ENCODE data around the gene CELA3B.
"Not testable (repeated sequence)": the region's sequence is repeated elsewhere in the genome, so short reads cannot be mapped to it uniquely, and the experiment has no call there.

CELA3B gene, protein sequence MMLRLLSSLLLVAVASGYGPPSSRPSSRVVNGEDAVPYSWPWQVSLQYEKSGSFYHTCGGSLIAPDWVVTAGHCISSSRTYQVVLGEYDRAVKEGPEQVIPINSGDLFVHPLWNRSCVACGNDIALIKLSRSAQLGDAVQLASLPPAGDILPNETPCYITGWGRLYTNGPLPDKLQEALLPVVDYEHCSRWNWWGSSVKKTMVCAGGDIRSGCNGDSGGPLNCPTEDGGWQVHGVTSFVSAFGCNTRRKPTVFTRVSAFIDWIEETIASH

DNA sequence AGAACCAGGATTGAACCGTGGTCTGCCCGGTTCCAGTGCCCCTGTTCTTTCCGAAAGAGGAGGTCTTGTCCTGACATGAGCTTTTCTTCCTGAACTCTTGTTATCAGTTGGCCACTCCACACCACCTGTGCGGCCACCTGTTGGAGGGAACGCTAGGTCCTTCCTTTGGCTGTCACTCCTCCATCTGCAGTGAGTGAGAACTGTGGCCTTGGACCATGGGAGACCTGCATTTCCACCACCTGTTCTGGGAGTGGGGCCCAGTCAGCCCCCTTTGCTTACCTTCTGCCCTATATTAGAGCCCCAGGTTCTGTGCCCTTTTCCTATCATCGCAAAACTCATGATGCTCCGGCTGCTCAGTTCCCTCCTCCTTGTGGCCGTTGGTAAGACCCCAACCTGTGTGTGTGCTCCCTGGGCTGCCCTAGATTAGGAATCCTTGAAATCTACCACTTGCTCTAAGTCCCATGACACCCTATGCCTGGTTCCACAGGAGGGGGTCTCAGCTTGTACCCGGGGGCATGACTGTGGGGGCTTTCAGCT, at the start of gene CELA3B:
Gene CELA3B (plus strand): TSS at position 320 of the 537 bp plus-strand sequence. CDS start 18 bp downstream, at position 338.
- DNase-seq; H3K27me3 ChIP-seq (ENCODE audit: insufficient read depth, low read depth, severe bottlenecking); H3K27ac ChIP-seq; H3K36me3 ChIP-seq; H3K4me3 ChIP-seq (ENCODE audit: low read depth, low read length); H3K9me3 ChIP-seq (ENCODE audit: severe bottlenecking): not testable (repeated sequence)

DNA sequence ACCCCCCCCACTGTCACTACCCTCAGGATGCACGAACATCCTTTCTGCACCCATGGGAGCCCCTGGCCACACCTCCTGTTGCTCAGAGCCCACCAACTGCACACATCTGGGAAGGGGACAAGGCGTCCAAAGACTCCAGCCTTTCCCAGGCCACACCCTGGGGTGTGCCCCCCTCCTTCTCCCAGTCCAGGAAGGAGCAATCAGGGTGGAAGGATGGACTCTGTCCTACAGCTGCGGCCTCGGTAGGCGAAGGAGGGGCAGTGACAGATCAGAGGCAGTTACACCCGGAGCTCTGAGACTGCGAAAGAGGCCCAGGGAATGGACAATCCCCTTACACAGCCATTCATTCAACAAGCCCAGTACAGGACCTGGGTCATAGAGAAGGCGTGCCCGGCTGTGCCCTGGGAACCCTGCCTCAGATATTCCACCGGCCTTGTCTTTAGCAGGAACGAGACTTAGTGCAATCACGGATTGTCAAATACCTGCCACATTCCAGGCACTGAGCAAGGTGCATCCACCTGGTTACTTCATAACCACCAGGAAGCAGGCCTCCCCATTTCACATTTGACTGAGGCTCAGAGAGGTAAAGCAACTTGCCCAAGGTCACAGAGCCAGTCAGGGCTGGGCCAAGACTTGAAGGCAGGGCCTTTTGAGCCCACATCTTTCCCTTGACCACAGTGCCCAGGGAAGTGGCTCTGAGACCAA, 49.1 kb upstream of the CELA3B start:
- no peaks in the 10 kb centered on the region for H3K27me3 ChIP-seq (ENCODE audit: insufficient read depth, low read depth, severe bottlenecking)
- no peak overlapping the region for H3K4me3 ChIP-seq (ENCODE audit: low read depth, low read length)
- TF ChIP-seq, protein P1, sequence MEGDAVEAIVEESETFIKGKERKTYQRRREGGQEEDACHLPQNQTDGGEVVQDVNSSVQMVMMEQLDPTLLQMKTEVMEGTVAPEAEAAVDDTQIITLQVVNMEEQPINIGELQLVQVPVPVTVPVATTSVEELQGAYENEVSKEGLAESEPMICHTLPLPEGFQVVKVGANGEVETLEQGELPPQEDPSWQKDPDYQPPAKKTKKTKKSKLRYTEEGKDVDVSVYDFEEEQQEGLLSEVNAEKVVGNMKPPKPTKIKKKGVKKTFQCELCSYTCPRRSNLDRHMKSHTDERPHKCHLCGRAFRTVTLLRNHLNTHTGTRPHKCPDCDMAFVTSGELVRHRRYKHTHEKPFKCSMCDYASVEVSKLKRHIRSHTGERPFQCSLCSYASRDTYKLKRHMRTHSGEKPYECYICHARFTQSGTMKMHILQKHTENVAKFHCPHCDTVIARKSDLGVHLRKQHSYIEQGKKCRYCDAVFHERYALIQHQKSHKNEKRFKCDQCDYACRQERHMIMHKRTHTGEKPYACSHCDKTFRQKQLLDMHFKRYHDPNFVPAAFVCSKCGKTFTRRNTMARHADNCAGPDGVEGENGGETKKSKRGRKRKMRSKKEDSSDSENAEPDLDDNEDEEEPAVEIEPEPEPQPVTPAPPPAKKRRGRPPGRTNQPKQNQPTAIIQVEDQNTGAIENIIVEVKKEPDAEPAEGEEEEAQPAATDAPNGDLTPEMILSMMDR (IDR thresholded peaks at IDR 0.05; ENCODE audit: low read depth, low read length), result no peak
- H3K9me3 ChIP-seq (ENCODE audit: severe bottlenecking), result no peaks in the 10 kb centered on the region
- no peak for DNase-seq
- H3K27ac ChIP-seq, result no peak overlapping the region
- H3K36me3 ChIP-seq, result no peaks in the 10 kb centered on the region; the same call in 1 of the 2 replicates

DNA sequence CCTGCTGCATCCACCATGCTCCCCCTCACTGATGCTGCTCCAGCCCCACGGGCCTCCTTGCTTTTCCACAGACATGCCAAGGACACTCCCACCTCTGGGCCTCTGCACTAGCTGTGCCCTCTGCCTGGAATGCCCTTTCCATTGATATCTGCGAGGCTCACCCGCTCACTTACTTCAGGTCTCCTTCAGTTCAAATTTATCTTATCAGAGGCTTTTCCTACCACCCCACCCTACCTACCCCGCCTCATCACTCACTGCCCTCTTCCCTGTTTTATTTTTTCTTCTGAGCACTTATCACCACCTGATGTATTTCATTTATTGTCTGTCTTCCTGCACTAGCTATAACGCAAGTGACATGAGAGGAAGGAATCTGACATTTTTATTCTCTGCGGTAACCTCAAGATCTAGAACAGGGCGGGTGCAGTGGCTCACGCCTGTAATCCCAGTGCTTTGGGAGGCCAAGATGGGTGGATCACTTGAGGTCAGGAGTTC, 46.7 kb upstream of the CELA3B start:
- no peak for DNase-seq
- no peak overlapping the region for H3K4me3 ChIP-seq (ENCODE audit: low read depth, low read length)
- TF ChIP-seq, protein P1 (IDR thresholded peaks at IDR 0.05; ENCODE audit: low read depth, low read length), result no peak
- no peak overlapping the region for H3K27ac ChIP-seq
- no peaks in the 10 kb centered on the region; the same call in 1 of the 2 replicates for H3K36me3 ChIP-seq
- H3K9me3 ChIP-seq (ENCODE audit: severe bottlenecking), result no peaks in the 10 kb centered on the region
- no peaks in the 10 kb centered on the region for H3K27me3 ChIP-seq (ENCODE audit: insufficient read depth, low read depth, severe bottlenecking)

DNA sequence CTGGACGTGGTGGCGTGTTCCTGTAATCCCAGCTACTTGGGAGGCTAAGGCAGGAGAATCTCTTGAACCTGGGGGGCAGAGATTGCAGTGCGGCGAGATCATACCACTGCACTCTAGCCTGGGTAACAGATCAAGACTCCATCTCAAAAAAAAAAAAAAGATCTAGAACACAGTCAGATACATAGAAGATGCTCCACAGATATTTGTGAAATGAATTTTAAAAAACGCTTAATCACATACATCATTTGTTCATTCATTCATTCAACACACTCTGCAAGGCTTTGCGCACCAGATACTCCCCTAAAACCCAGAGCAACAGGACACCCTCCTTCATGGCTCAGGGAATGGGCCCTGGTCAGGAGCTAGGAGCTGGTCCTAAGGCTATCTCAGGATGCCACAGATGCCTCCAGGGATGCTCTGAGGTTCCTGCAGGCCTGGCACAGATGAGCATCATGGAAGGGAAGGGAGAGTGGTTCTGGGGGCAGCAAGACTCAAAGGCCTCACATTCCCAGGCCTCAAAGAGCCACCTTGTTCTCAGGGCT, 46.1 kb upstream of the CELA3B start:
- no peak overlapping the region for H3K4me3 ChIP-seq (ENCODE audit: low read depth, low read length)
- TF ChIP-seq, protein P1 (IDR thresholded peaks at IDR 0.05; ENCODE audit: low read depth, low read length), result no peak
- H3K9me3 ChIP-seq (ENCODE audit: severe bottlenecking), result no peaks in the 10 kb centered on the region
- H3K27ac ChIP-seq, result no peak overlapping the region
- H3K27me3 ChIP-seq (ENCODE audit: insufficient read depth, low read depth, severe bottlenecking), result no peaks in the 10 kb centered on the region
- H3K36me3 ChIP-seq, result no peaks in the 10 kb centered on the region; the same call in 1 of the 2 replicates
- no peak for DNase-seq

DNA sequence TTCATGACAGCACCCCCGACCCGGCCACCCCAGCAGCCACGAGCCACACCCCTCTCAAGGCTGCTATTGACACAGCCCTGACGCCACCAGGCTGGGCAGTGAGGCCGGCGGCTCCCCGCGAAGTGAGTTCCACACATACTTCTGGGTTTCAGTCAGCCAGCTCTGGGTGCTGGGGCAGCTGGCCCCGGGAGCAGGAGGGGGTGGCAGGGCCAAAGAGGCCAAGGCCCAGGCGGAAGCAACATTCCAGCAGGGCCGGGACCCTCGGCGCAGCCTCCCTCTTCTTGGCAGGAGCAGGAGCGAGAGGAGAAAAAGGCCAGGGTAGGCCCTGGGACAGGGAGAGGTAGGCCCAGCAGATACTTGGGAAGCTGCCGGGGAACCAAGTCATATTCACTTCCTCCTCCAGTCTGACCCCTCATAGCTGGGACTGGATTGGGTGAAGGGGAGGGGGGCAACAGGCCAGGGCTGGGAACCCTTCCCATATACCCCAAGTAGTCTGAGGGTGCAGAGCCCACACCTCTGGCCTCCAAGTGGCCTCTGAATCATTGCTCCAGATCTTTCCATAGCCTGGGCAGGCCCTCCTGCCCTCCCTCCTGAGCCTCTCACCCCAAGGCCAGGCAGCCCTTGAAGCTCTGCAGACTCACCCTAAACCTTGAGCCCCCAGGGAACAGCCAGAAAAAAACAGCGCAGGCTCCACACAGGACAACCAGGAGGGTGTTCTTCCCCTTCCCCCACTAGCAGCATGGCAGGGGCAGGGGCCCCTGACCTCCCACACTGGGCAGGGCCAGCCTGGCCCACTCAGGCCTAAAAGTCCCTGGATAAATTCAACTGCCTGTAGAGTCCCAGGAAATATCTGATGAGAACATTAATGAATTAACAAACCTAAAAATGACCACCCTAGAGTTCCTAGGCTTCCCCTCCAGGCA, 45.4 kb upstream of the CELA3B start:
- TF ChIP-seq, protein P1 (IDR thresholded peaks at IDR 0.05; ENCODE audit: low read depth, low read length), result no peak
- no peak overlapping the region for H3K4me3 ChIP-seq (ENCODE audit: low read depth, low read length)
- no peaks in the 10 kb centered on the region for H3K27me3 ChIP-seq (ENCODE audit: insufficient read depth, low read depth, severe bottlenecking)
- DNase-seq, result no peak
- H3K9me3 ChIP-seq (ENCODE audit: severe bottlenecking), result no peaks in the 10 kb centered on the region
- no peak overlapping the region for H3K27ac ChIP-seq
- H3K36me3 ChIP-seq, result no peaks in the 10 kb centered on the region; the same call in 1 of the 2 replicates
